HepG2 (cell line): ENCODE results near the gene SMAD1. TPM values are rescaled to one million over a fixed set of nuclear protein-coding genes. Genes with fewer than 3 reads are reported as not detected.

Source experiments
- ATAC-seq: fragments of 200-7000 bp; cut with Tn5 transposase; 3 replicates; pipeline ENCODE4 v1.9.1; 2020; ENCODE audit warnings: mild to moderate bottlenecking, moderate library complexity
- BruUV-seq: library from RNA; stranded (reverse); fragments of 400-500 nt; replicated peaks from 2 replicates; lab custom pipeline; 2021; lab: Mats Ljungman, UMichigan
- CTCF ChIA-PET: fragments of 300-600 bp; formaldehyde crosslinking; extraction: SDS; loops from one replicate; lab custom pipeline; 2021; ENCODE audit warnings: low total read pairs, inconsistent platforms, low intra/inter-chr PET ratio; lab: Yijun Ruan, JAX
- POLR2A ChIA-PET: fragments of 350-600 bp; sonication (Branson Sonifier 250); formaldehyde crosslinking; loops from one replicate; lab custom pipeline; 2020; ENCODE audit warnings: antibody characterized with exemption, inconsistent platforms; lab: Yijun Ruan, JAX
- DNase-seq: peaks from one replicate; pipeline ENCODE4 v3.0.0-alpha.2; 2015; ENCODE audit warnings: low spot score
- FAIRE-seq: peaks from 3 replicates; lab custom pipeline; 2011; peaks lifted over from hg19 to GRCh38; lab: Jason Lieb, UNC
- H2AFZ ChIP-seq: one replicate; pipeline ENCODE4 v1.6.1; 2011; ENCODE audit warnings: low read length, inconsistent platforms
- H3K27ac ChIP-seq: fragments of 300-600 bp; 3 replicates; pipeline ENCODE4 v1.8.0; 2011; ENCODE audit warnings: mixed run types, mild to moderate bottlenecking, mixed read lengths, low read length, inconsistent platforms; ENCODE audit not compliant: insufficient read depth; ENCODE audit errors: extremely low read length
- H3K27me3 ChIP-seq, 2 experiments: fragments of 200-600 bp in 1 of 2; 2 replicates in 1 of 2; 3 replicates in 1 of 2; pipeline versions ENCODE4 v1.6.0 to v1.8.0; 2011; ENCODE audit warnings: low read length in 2 of 2, mild to moderate bottlenecking in 2 of 2, moderate library complexity in 2 of 2, inconsistent platforms in 1 of 2; ENCODE audit not compliant: insufficient read depth in 2 of 2, control insufficient read depth in 1 of 2
- H3K36me3 ChIP-seq, 2 experiments: fragments of 200-600 bp in 1 of 2; replicated peaks in 1 of 2; 2 replicates in 1 of 2; 3 replicates in 1 of 2; pipeline versions ENCODE4 v1.5.1 to v1.8.0; 2011; ENCODE audit warnings: low read length in 2 of 2, inconsistent platforms in 1 of 2; ENCODE audit not compliant: insufficient read depth in 2 of 2, control insufficient read depth in 1 of 2
- H3K4me1 ChIP-seq: 2 replicates; pipeline ENCODE4 v1.5.1; 2012; ENCODE audit warnings: low read length, inconsistent platforms; ENCODE audit not compliant: insufficient read depth
- H3K4me2 ChIP-seq: 2 replicates; pipeline ENCODE4 v1.6.0; 2011; ENCODE audit warnings: low read depth, low read length, inconsistent platforms
- H3K4me3 ChIP-seq, 3 experiments: fragments of 200-600 bp in 1 of 3; sonication (generic), shearing (Covaris generic) in 1 of 3; replicated peaks in 1 of 3; 2 replicates each; pipeline ENCODE4 v1.5.1; 2011 to 2016; ENCODE audit warnings: low read length in 3 of 3, inconsistent platforms in 2 of 3, low read depth in 2 of 3, mild to moderate bottlenecking in 2 of 3, control low read depth in 1 of 3, mixed read lengths in 1 of 3; ENCODE audit not compliant: insufficient read depth in 1 of 3
- H3K79me2 ChIP-seq: one replicate; pipeline ENCODE4 v1.6.1; 2011; ENCODE audit warnings: low read length, inconsistent platforms; ENCODE audit not compliant: insufficient read depth
- H3K9ac ChIP-seq: 2 replicates; pipeline ENCODE4 v1.6.0; 2011; ENCODE audit warnings: mild to moderate bottlenecking, low read depth, low read length, inconsistent platforms; ENCODE audit not compliant: insufficient read depth
- H3K9me3 ChIP-seq: 2 replicates; pipeline ENCODE4 v1.5.1; 2012; ENCODE audit warnings: mild to moderate bottlenecking, low read length
- H4K20me1 ChIP-seq: 2 replicates; pipeline ENCODE4 v1.6.0; 2011; ENCODE audit warnings: inconsistent platforms, mild to moderate bottlenecking, low read length, moderate library complexity; ENCODE audit not compliant: insufficient read depth
- ARID3A ChIP-seq: IDR thresholded peaks from 2 replicates; pipeline ENCODE4 v1.6.1; 2012; ENCODE audit warnings: low read depth, low read length, improper control_type of control experiment
- NFE2 ChIP-seq: sonication (generic); formaldehyde crosslinking; IDR thresholded peaks from 2 replicates; pipeline ENCODE4 v1.4.0; 2020; ENCODE audit warnings: missing genetic modification reagents
- SIN3A ChIP-seq: IDR thresholded peaks from 2 replicates; pipeline ENCODE4 v1.6.1; 2011; ENCODE audit warnings: low read depth, mild to moderate bottlenecking, control low read depth, low read length, borderline replicate concordance
- SSRP1 ChIP-seq: IDR thresholded peaks from 2 replicates; pipeline ENCODE4 v1.6.1; 2016; ENCODE audit warnings: control low read depth
- ZBTB14 ChIP-seq: sonication (generic); formaldehyde crosslinking; IDR thresholded peaks from 2 replicates; pipeline ENCODE4 v1.4.0; 2020; ENCODE audit warnings: missing genetic modification reagents
- ZKSCAN1 ChIP-seq: fragments of 150-350 bp; IDR thresholded peaks from 2 replicates; pipeline ENCODE4 v1.6.1; 2014; ENCODE audit warnings: low read length
- ZNF292 ChIP-seq: sonication (generic); formaldehyde crosslinking; IDR thresholded peaks from 2 replicates; pipeline ENCODE4 v1.8.1; 2022; ENCODE audit warnings: mild to moderate bottlenecking, low read depth, missing genetic modification reagents, borderline replicate concordance
- ZNF747 ChIP-seq: sonication (generic); formaldehyde crosslinking; IDR thresholded peaks from 2 replicates; pipeline ENCODE4 v1.8.1; 2023; ENCODE audit warnings: missing genetic modification reagents, mild to moderate bottlenecking, borderline replicate concordance
- WGBS: methylation state at CpG from one replicate; pipeline ENCODE4 v1.1.6; 2017; ENCODE audit warnings: low lambda C conversion rate; 5-methylcytosine and 5-hydroxymethylcytosine counted together
- in situ Hi-C: cut with HindIII; loops from 2 replicates; pipeline ENCODE4 v1.10.0; 2017; ENCODE audit warnings: low pct_unique_long_range_greater_than_20kb; ENCODE audit not compliant: extremely low pct_ligation_motif_present
- intact Hi-C: fragments of 100-400 bp; cut with micrococcal nuclease; formaldehyde crosslinking; loops from one replicate; pipeline ENCODE4 v1.10.0; 2022; ENCODE audit not compliant: unreplicated experiment
- polyA plus RNA-seq, 8 experiments: library from polyadenylated mRNA; depleted of rRNA in 3 of 8; stranded (reverse) in 7 of 8; unstranded in 1 of 8; fragments of >200 nt; fragmentation: Illumina TruSeq in 4 of 8; extraction: Trizol in 4 of 8; gene quantifications; 2 replicates each; pipeline versions ENCODE4 v1.2.1 to v1.2.3, GENCODE V29; 2011 to 2016; ENCODE audit warnings: low read depth in 4 of 8, missing spikeins in 1 of 8, mixed read lengths in 1 of 8; ENCODE audit not compliant: insufficient read depth in 1 of 8
- total RNA-seq, 5 experiments: library from RNA; depleted of rRNA; stranded (reverse); fragments of >200 nt; fragmentation: Illumina TruSeq; extraction: Trizol; gene quantifications; 2 replicates each; pipeline ENCODE4 v1.2.3, GENCODE V29; 2016; ENCODE audit warnings: low read depth in 1 of 5
- TF ChIP-seq, protein P1 (sequence below): sonication (generic); formaldehyde crosslinking; IDR thresholded peaks from 2 replicates; pipeline ENCODE4 v1.9.0; 2021; ENCODE audit warnings: mild to moderate bottlenecking, missing genetic modification reagents

The SMAD1 gene
- total and polyA plus RNA-seq, 2 of the 13 experiments (the other 11 are each of a cell fraction or from before 2014, with no cell fraction given) = 12.7 to 16.6 TPM

GRCh38 chr4:145485120-145485519 is 3.5 kb downstream of the SMAD1 start:
- BruUV-seq = no TSS peak
- intact Hi-C loops = no loop called here

DNA sequence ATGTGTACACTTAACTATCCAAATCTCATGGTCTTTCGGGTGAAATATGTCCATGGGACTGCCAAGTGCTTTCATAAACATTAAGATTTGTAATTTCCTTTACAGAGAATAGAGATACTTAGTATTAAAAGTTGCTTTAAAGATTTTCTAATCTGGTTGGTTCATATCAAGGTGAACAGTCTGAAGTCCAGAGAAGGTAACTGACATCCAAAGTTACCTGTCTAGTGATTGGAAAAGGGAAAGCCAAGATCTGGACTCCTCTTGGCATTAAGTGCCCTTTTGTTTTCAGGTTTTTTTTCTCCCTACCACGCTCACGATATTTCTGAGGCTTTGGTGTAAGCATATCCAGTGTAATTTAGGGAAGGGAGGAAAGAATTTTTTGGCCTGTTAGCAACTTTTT is 5.0 kb downstream of the SMAD1 start:
- FAIRE-seq (no peak), DNase-seq (no peak), ATAC-seq (no peak)
- no peaks in the 10 kb centered on the region; a peak in 1 of 5 replicates for H3K27me3 ChIP-seq
- POLR2A ChIA-PET = no interaction called here
- no peaks in the 10 kb centered on the region for H3K36me3 ChIP-seq
- CTCF ChIA-PET = no interaction called here
- H3K4me2 ChIP-seq = no peak overlapping the region
- 99% methylated on average over 3 of the region's 3 CpGs for WGBS
- in situ Hi-C loops (no loop called here), intact Hi-C loops (no loop called here)
- H4K20me1 ChIP-seq = no peaks in the 10 kb centered on the region
- H3K9ac ChIP-seq = no peak overlapping the region
- H3K79me2 ChIP-seq = peaks cover 51% of the 10 kb centered on the region
- no peaks in the 10 kb centered on the region for H3K9me3 ChIP-seq
- BruUV-seq = no TSS peak
- no peak overlapping the region for H3K27ac ChIP-seq
- no peak overlapping the region for H2AFZ ChIP-seq
- no peak overlapping the region for H3K4me3 ChIP-seq
- peaks cover 38% of the 10 kb centered on the region for H3K4me1 ChIP-seq
- TF ChIP-seq ZBTB14 (CRISPR knock-in tag) = no peak
- TF ChIP-seq SIN3A = no peak
- TF ChIP-seq, protein P1, sequence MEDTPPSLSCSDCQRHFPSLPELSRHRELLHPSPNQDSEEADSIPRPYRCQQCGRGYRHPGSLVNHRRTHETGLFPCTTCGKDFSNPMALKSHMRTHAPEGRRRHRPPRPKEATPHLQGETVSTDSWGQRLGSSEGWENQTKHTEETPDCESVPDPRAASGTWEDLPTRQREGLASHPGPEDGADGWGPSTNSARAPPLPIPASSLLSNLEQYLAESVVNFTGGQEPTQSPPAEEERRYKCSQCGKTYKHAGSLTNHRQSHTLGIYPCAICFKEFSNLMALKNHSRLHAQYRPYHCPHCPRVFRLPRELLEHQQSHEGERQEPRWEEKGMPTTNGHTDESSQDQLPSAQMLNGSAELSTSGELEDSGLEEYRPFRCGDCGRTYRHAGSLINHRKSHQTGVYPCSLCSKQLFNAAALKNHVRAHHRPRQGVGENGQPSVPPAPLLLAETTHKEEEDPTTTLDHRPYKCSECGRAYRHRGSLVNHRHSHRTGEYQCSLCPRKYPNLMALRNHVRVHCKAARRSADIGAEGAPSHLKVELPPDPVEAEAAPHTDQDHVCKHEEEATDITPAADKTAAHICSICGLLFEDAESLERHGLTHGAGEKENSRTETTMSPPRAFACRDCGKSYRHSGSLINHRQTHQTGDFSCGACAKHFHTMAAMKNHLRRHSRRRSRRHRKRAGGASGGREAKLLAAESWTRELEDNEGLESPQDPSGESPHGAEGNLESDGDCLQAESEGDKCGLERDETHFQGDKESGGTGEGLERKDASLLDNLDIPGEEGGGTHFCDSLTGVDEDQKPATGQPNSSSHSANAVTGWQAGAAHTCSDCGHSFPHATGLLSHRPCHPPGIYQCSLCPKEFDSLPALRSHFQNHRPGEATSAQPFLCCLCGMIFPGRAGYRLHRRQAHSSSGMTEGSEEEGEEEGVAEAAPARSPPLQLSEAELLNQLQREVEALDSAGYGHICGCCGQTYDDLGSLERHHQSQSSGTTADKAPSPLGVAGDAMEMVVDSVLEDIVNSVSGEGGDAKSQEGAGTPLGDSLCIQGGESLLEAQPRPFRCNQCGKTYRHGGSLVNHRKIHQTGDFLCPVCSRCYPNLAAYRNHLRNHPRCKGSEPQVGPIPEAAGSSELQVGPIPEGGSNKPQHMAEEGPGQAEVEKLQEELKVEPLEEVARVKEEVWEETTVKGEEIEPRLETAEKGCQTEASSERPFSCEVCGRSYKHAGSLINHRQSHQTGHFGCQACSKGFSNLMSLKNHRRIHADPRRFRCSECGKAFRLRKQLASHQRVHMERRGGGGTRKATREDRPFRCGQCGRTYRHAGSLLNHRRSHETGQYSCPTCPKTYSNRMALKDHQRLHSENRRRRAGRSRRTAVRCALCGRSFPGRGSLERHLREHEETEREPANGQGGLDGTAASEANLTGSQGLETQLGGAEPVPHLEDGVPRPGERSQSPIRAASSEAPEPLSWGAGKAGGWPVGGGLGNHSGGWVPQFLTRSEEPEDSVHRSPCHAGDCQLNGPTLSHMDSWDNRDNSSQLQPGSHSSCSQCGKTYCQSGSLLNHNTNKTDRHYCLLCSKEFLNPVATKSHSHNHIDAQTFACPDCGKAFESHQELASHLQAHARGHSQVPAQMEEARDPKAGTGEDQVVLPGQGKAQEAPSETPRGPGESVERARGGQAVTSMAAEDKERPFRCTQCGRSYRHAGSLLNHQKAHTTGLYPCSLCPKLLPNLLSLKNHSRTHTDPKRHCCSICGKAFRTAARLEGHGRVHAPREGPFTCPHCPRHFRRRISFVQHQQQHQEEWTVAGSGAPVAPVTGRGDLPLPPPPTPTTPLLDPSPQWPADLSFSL (CRISPR knock-in tag) = no peak

More at GRCh38 chr4:145485120-145485519, 3.5 kb downstream of the SMAD1 start:
- ChIA-PET CTCF (no interaction called here), POLR2A (no interaction called here)
- H2AFZ ChIP-seq = no peak overlapping the region
- no peak overlapping the region for H3K4me2 ChIP-seq
- no peaks in the 10 kb centered on the region for H3K9me3 ChIP-seq
- no peaks in the 10 kb centered on the region for H3K36me3 ChIP-seq
- H4K20me1 ChIP-seq = no peaks in the 10 kb centered on the region
- ATAC-seq (no peak), FAIRE-seq (no peak)
- H3K4me3 ChIP-seq = no peak overlapping the region
- no peak overlapping the region for H3K27ac ChIP-seq
- H3K4me1 ChIP-seq = peaks cover 48% of the 10 kb centered on the region
- no peak overlapping the region for H3K9ac ChIP-seq
- 93% methylated on average over 9 of the region's 9 CpGs for WGBS
- peaks cover 49% of the 10 kb centered on the region for H3K79me2 ChIP-seq
- no peaks in the 10 kb centered on the region; a peak in 1 of 5 replicates for H3K27me3 ChIP-seq
- in situ Hi-C loops = no loop called here
- TF ChIP-seq SSRP1 (CRISPR knock-in tag) (no peak), ZNF292 (no peak), ZKSCAN1 (no peak), ZNF747 (CRISPR knock-in tag) (no peak), NFE2 (CRISPR knock-in tag) (no peak), ARID3A (no peak)
- TF ChIP-seq, all 625 proteins: peak for 0
- DNase-seq = no peak
